ENCODE results near the gene MMD. TPM values are rescaled to one million over a fixed set of nuclear protein-coding genes. Genes with fewer than 3 reads are reported as not detected.

The MMD gene
- total RNA-seq, 1 donor from 2014 or later, result 45.5 TPM

- DNase-seq (no peak), ATAC-seq (ENCODE audit: low read depth) (no peak)
- POLR2A ChIA-PET, result interaction anchor here (1.2 kb wide), 1 partner anchor 16 kb away, joined by 3 read pairs; no protein-coding TSS in a partner anchor
- peaks cover 36% of the 10 kb centered on the region for H3K4me1 Mint-ChIP-seq
- H3K36me3 Mint-ChIP-seq (ENCODE audit: low read depth), result no peaks in the 10 kb centered on the region
- peaks cover 15% of the 10 kb centered on the region for H3K27me3 Mint-ChIP-seq
- CTCF ChIA-PET, result no interaction called here
- H3K4me3 Mint-ChIP-seq, result no peak overlapping the region
- intact Hi-C loops (cut with micrococcal nuclease), result no loop called here
- H3K9me3 Mint-ChIP-seq, result no peaks in the 10 kb centered on the region
- no peak for TF ChIP-seq CTCF (IDR thresholded peaks at IDR 0.05)
- H3K27ac Mint-ChIP-seq, result no peak overlapping the region
Observed at GRCh38 chr17:55462234-55462633, 40.6 kb upstream of the MMD start.

- H3K9me3 Mint-ChIP-seq, result no peaks in the 10 kb centered on the region
- ATAC-seq (ENCODE audit: low read depth), result peak; percentile 85
- no peak for TF ChIP-seq CTCF (IDR thresholded peaks at IDR 0.05)
- peak; percentile 37 for DNase-seq
- ChIA-PET POLR2A (interaction anchor here (0.6 to 1.3 kb wide), 4 partner anchors 13 to 38 kb away, joined by 3 to 4 read pairs (median 3); partner anchors contain the start of gene MMD), CTCF (no interaction called here)
- H3K27ac Mint-ChIP-seq, result peak overlapping the region; percentile 43
- no peaks in the 10 kb centered on the region for H3K36me3 Mint-ChIP-seq (ENCODE audit: low read depth)
- intact Hi-C loops (cut with micrococcal nuclease), result loop anchor here (1.0 to 2.0 kb wide), 3 partner anchors 13 to 39 kb away; no protein-coding TSS in a partner anchor
- peaks cover 9% of the 10 kb centered on the region for H3K27me3 Mint-ChIP-seq
- peak overlapping the region; percentile 16 for H3K4me3 Mint-ChIP-seq
- H3K4me1 Mint-ChIP-seq, result peaks cover 26% of the 10 kb centered on the region
Observed at GRCh38 chr17:55458978-55459377, 37.3 kb upstream of the MMD start.

GRCh38 chr17:55458287-55458900 is 36.8 kb upstream of the MMD start:
- DNase-seq (no peak), ATAC-seq (ENCODE audit: low read depth) (no peak)
- no peak for TF ChIP-seq CTCF (IDR thresholded peaks at IDR 0.05)
- no peaks in the 10 kb centered on the region for H3K36me3 Mint-ChIP-seq (ENCODE audit: low read depth)
- H3K27me3 Mint-ChIP-seq, result peaks cover 10% of the 10 kb centered on the region
- peak overlapping the region; percentile 43 for H3K27ac Mint-ChIP-seq
- ChIA-PET CTCF (interaction anchor here (1.6 kb wide), 1 partner anchor 12 kb away, joined by 3 read pairs; no protein-coding TSS in a partner anchor), POLR2A (interaction anchor here (0.6 to 1.3 kb wide), 4 partner anchors 13 to 37 kb away, joined by 3 to 4 read pairs (median 3); partner anchors contain the start of gene MMD)
- no peaks in the 10 kb centered on the region for H3K9me3 Mint-ChIP-seq
- H3K4me3 Mint-ChIP-seq, result no peak overlapping the region
- H3K4me1 Mint-ChIP-seq, result peaks cover 20% of the 10 kb centered on the region
- intact Hi-C loops (cut with micrococcal nuclease), result loop anchor here (2.0 kb wide), 1 partner anchor 22 kb away; no protein-coding TSS in a partner anchor

GRCh38 chr17:55456307-55457240 is 34.9 kb upstream of the MMD start:
- Mint-ChIP-seq H3K36me3 (ENCODE audit: low read depth) (no peaks in the 10 kb centered on the region), H3K4me1 (peaks cover 17% of the 10 kb centered on the region), H3K9me3 (no peaks in the 10 kb centered on the region), H3K27ac (no peak overlapping the region), H3K27me3 (peaks cover 10% of the 10 kb centered on the region), H3K4me3 (no peak overlapping the region)
- ATAC-seq (ENCODE audit: low read depth) (no peak), DNase-seq (no peak)
- intact Hi-C loops (cut with micrococcal nuclease), result no loop called here
- ChIA-PET CTCF (interaction anchor here (1.6 kb wide), 1 partner anchor 10 kb away, joined by 3 read pairs; no protein-coding TSS in a partner anchor), POLR2A (no interaction called here)
- no peak for TF ChIP-seq CTCF (IDR thresholded peaks at IDR 0.05)
